NCI-H510A treated with DMSO at 0.1 percent for 48 hours (cell line): ENCODE measurements around the gene TMEM144.

ENCODE experiments used
- DNase-seq: peaks from one replicate; lab custom pipeline; 2025; lab: John Stamatoyannopoulos, UW

Gene TMEM144

GRCh38 chr4:158297866-158298265 lies 87.6 kb downstream of the TMEM144 start:
- DNase-seq: no peak

DNA sequence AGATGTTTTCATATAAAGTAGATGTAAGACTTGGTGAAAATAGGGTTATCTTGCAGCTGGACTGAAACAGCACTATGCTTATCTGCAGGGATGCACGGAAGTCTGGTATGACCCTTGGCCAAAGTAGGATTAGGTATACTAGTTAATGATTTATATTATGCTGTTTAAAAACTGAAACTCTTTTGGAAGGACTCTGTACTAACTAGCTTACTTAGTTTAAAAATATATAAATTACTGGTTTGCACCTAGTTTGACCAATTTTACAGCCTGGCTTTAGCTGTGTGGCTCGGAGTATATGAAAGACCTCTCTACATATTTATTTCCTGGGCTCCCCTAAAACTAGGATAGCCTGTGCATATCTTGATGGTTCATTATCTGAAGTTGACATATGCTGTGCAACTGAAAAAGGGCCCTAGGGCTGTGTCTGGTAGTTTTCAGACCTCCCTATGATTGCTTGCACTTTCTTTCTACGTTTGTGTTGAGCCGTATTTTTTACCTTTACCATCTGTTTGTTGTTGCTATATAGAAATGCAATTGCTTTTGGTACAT lies 89.2 kb downstream of the TMEM144 start:
- DNase-seq: no peak

GRCh38 chr4:158300012-158300411 lies 89.7 kb downstream of the TMEM144 start:
- DNase-seq: no peak

GRCh38 chr4:158302076-158302866 lies 92.0 kb downstream of the TMEM144 start:
- DNase-seq: no peak

DNA sequence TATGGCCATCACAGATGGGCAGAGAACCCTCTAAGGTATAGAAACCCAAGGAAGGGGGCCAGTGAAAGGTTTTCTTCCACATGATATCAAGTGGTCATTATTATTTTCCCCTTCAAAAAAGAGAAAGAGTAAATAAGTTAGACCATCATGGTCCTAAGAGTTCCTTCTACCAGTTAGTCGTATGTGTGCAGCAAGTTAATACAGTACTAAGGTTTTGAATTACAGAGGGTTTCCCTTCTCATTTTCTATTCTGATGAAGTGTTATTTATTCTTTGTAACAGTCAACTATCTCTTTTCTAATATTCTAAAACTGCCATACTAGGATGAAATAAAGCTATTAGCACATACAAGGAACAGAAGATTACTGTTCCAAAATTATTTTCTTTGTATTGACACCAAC lies 94.4 kb downstream of the TMEM144 start:
- DNase-seq: no peak
